ENCODE results near the gene C6orf89.
A peak's percentile ranks its signal among the peaks of the same experiment; 100 is the strongest.

C6orf89 gene

GRCh38 chr6:36885461-36886401, at the start of gene C6orf89:
TSS of gene C6orf89 (plus strand) at chr6:36885952. CDS start at chr6:36899445, 13,493 bp downstream.
- peak; percentile 94 for DNase-seq

- DNase-seq: no peak
Observed at GRCh38 chr6:36836111-36837021, 49.4 kb upstream of the C6orf89 start.

GRCh38 chr6:36837022-36837339, 48.8 kb upstream of the C6orf89 start:
- no peak for DNase-seq

- no peak for DNase-seq
Observed at GRCh38 chr6:36837686-36838085, 48.1 kb upstream of the C6orf89 start.

GRCh38 chr6:36838896-36839748, 46.6 kb upstream of the C6orf89 start, which contains the start of gene CPNE5:
TSS of gene CPNE5 (minus strand) at chr6:36839444. CDS start at chr6:36839377, 67 bp downstream.
- no peak for DNase-seq

- no peak for DNase-seq
Observed at GRCh38 chr6:36839749-36840431, 45.9 kb upstream of the C6orf89 start.

- no peak for DNase-seq
Observed at GRCh38 chr6:36840432-36841403, 45.0 kb upstream of the C6orf89 start.

- DNase-seq: no peak
Observed at GRCh38 chr6:36841756-36842155, 44.0 kb upstream of the C6orf89 start.

GRCh38 chr6:36843170-36843569, 42.6 kb upstream of the C6orf89 start:
- no peak for DNase-seq

- no peak for DNase-seq
Observed at GRCh38 chr6:36844232-36845170, 41.3 kb upstream of the C6orf89 start.

GRCh38 chr6:36845233-36845632, 40.5 kb upstream of the C6orf89 start:
- no peak for DNase-seq

GRCh38 chr6:36847152-36847551, 38.6 kb upstream of the C6orf89 start:
- DNase-seq: no peak

GRCh38 chr6:36847991-36848390, 37.8 kb upstream of the C6orf89 start:
- DNase-seq: no peak

- peak; percentile 91 for DNase-seq
Observed at GRCh38 chr6:36848658-36849441, 36.9 kb upstream of the C6orf89 start.

- DNase-seq: no peak
Observed at GRCh38 chr6:36850021-36850420, 35.7 kb upstream of the C6orf89 start.

- peak; percentile 16 for DNase-seq
Observed at GRCh38 chr6:36851149-36851614, 34.6 kb upstream of the C6orf89 start.

- no peak for DNase-seq
Observed at GRCh38 chr6:36851626-36852025, 34.1 kb upstream of the C6orf89 start.

GRCh38 chr6:36852481-36853147, 33.1 kb upstream of the C6orf89 start:
- no peak for DNase-seq
